IMR-90 (cell line): Measurements from ENCODE around the gene IKZF3. TPM values are rescaled to one million over a fixed set of nuclear protein-coding genes. Genes with fewer than 3 reads are reported as not detected.

Experiments
- ATAC-seq: fragments of 200-7000 bp; cut with Tn5 transposase; 2 replicates; pipeline ENCODE4 v1.9.1; 2020; ENCODE audit warnings: low read depth, mild to moderate bottlenecking, moderate library complexity
- BruUV-seq: library from RNA; stranded (reverse); fragments of 400-500 nt; replicated peaks from 2 replicates; lab custom pipeline; 2021; lab: Mats Ljungman, UMichigan
- CTCF ChIA-PET: fragments of 300-600 bp; formaldehyde crosslinking; extraction: SDS; loops from one replicate; lab custom pipeline; 2021; ENCODE audit warnings: antibody characterized with exemption; lab: Yijun Ruan, JAX
- POLR2A ChIA-PET: fragments of 300-600 bp; sonication (Branson Sonifier 250); formaldehyde crosslinking; loops from one replicate; lab custom pipeline; 2022; ENCODE audit warnings: antibody characterized with exemption; ENCODE audit not compliant: unreplicated experiment; lab: Charles Lee
- DNase-seq: peaks from one replicate; pipeline ENCODE4 v3.0.0; 2013
- H2AFZ ChIP-seq: replicated peaks from 2 replicates; pipeline ENCODE3; 2013; ENCODE audit warnings: low read length, mild to moderate bottlenecking; ENCODE audit not compliant: poor library complexity
- H2AK5ac ChIP-seq: 2 replicates; pipeline ENCODE4 v1.6.1; 2013; ENCODE audit warnings: low read depth, low read length, inconsistent platforms
- H2AK9ac ChIP-seq: replicated peaks from 2 replicates; pipeline ENCODE3; 2013; ENCODE audit warnings: mild to moderate bottlenecking, low read depth, low read length, moderate library complexity; ENCODE audit not compliant: poor library complexity
- H2BK120ac ChIP-seq: 2 replicates; pipeline ENCODE4 v1.6.1; 2013; ENCODE audit warnings: low read depth, low read length, inconsistent platforms
- H2BK15ac ChIP-seq: 3 replicates; pipeline ENCODE4 v1.6.1; 2013; ENCODE audit warnings: low read depth, low read length, inconsistent platforms
- H2BK20ac ChIP-seq: 2 replicates; pipeline ENCODE4 v1.6.1; 2013; ENCODE audit warnings: low read depth, mild to moderate bottlenecking, inconsistent platforms, low read length, moderate library complexity
- H2BK5ac ChIP-seq: 2 replicates; pipeline ENCODE4 v1.6.1; 2013; ENCODE audit warnings: mild to moderate bottlenecking, low read depth, low read length, inconsistent platforms; ENCODE audit not compliant: poor library complexity, severe bottlenecking
- H3K14ac ChIP-seq: replicated peaks from 2 replicates; pipeline ENCODE4 v1.6.1; 2013; ENCODE audit warnings: low read depth, low read length, inconsistent platforms
- H3K18ac ChIP-seq: 2 replicates; pipeline ENCODE4 v1.6.1; 2013; ENCODE audit warnings: low read depth, low read length, control low read depth
- H3K23ac ChIP-seq: 2 replicates; pipeline ENCODE4 v1.6.1; 2013; ENCODE audit warnings: low read depth, low read length, inconsistent platforms
- H3K27ac ChIP-seq: 2 replicates; pipeline ENCODE4 v1.5.1; 2013; ENCODE audit warnings: mild to moderate bottlenecking, control low read depth, low read length; ENCODE audit not compliant: insufficient read depth
- H3K27me3 ChIP-seq: 2 replicates; pipeline ENCODE4 v1.6.1; 2013; ENCODE audit warnings: low read length; ENCODE audit not compliant: control insufficient read depth, insufficient read depth
- H3K36me3 ChIP-seq: 2 replicates; pipeline ENCODE4 v1.6.1; 2013; ENCODE audit warnings: low read length, mixed read lengths; ENCODE audit not compliant: control insufficient read depth, insufficient read depth
- H3K4ac ChIP-seq: 2 replicates; pipeline ENCODE4 v1.6.1; 2013; ENCODE audit warnings: low read depth, low read length, inconsistent platforms
- H3K4me1 ChIP-seq: 2 replicates; pipeline ENCODE4 v1.6.1; 2013; ENCODE audit warnings: low read length, mixed read lengths; ENCODE audit not compliant: control insufficient read depth, insufficient read depth
- H3K4me2 ChIP-seq: 2 replicates; pipeline ENCODE4 v1.6.1; 2013; ENCODE audit warnings: low read depth, mild to moderate bottlenecking, control low read depth, low read length, moderate library complexity
- H3K4me3 ChIP-seq: 2 replicates; pipeline ENCODE4 v1.5.1; 2013; ENCODE audit warnings: low read depth, mild to moderate bottlenecking, control low read depth, low read length, moderate library complexity; ENCODE audit not compliant: insufficient read depth
- H3K56ac ChIP-seq: 2 replicates; pipeline ENCODE4 v1.6.1; 2013; ENCODE audit warnings: low read length, inconsistent platforms; ENCODE audit not compliant: insufficient read depth; ENCODE audit errors: extremely low read depth
- H3K79me1 ChIP-seq, 2 experiments: 2 replicates each; pipeline ENCODE4 v1.6.1; 2013; ENCODE audit warnings: low read length in 2 of 2, inconsistent platforms in 1 of 2, low read depth in 1 of 2
- H3K9ac ChIP-seq: 2 replicates; pipeline ENCODE4 v1.6.1; 2013; ENCODE audit warnings: low read depth, low read length, control low read depth
- H3K9me1 ChIP-seq: 2 replicates; pipeline ENCODE4 v1.6.1; 2013; ENCODE audit warnings: low read length, inconsistent platforms; ENCODE audit not compliant: insufficient read depth
- H3K9me3 ChIP-seq: 2 replicates; pipeline ENCODE4 v1.6.1; 2013; ENCODE audit warnings: low read length; ENCODE audit not compliant: control insufficient read depth, insufficient read depth
- H4K20me1 ChIP-seq: 2 replicates; pipeline ENCODE4 v1.6.1; 2013; ENCODE audit warnings: low read length, inconsistent platforms; ENCODE audit not compliant: insufficient read depth
- H4K5ac ChIP-seq: 2 replicates; pipeline ENCODE4 v1.6.1; 2013; ENCODE audit warnings: mild to moderate bottlenecking, low read depth, low read length, control low read depth
- H4K8ac ChIP-seq, 2 experiments: 2 replicates each; pipeline ENCODE4 v1.6.1; 2013; ENCODE audit warnings: low read depth in 2 of 2, low read length in 2 of 2, control low read depth in 1 of 2, inconsistent platforms in 1 of 2
- H4K91ac ChIP-seq: 2 replicates; pipeline ENCODE4 v1.6.1; 2013; ENCODE audit warnings: low read depth, low read length, inconsistent platforms; ENCODE audit not compliant: insufficient read depth
- BHLHE40 ChIP-seq: fragments of 150-350 bp; IDR thresholded peaks from 2 replicates; pipeline ENCODE4 v1.6.1; 2016; ENCODE audit warnings: mild to moderate bottlenecking, low read depth, low read length
- CHD1 ChIP-seq: IDR thresholded peaks from 2 replicates; pipeline ENCODE4 v1.6.1; 2012; ENCODE audit warnings: low read depth, low read length, improper control_type of control experiment
- CTCF ChIP-seq: conservative IDR thresholded peaks from 2 replicates; pipeline ENCODE4 v1.5.1; 2012; ENCODE audit warnings: mild to moderate bottlenecking, low read depth, low read length, improper control_type of control experiment
- FOS ChIP-seq: fragments of 150-350 bp; IDR thresholded peaks from 2 replicates; pipeline ENCODE4 v1.6.1; 2016; ENCODE audit warnings: low read depth, low read length
- MAFK ChIP-seq: IDR thresholded peaks from 2 replicates; pipeline ENCODE4 v1.6.1; 2012; ENCODE audit warnings: low read depth, low read length, improper control_type of control experiment
- MAZ ChIP-seq: IDR thresholded peaks from 2 replicates; pipeline ENCODE4 v1.6.1; 2012; ENCODE audit warnings: low read depth, mild to moderate bottlenecking, low read length, improper control_type of control experiment, moderate library complexity, borderline replicate concordance
- MXI1 ChIP-seq: IDR thresholded peaks from 2 replicates; pipeline ENCODE4 v1.6.1; 2012; ENCODE audit warnings: low read depth, mild to moderate bottlenecking, low read length, moderate library complexity, borderline replicate concordance
- NFE2L2 ChIP-seq: fragments of 150-350 bp; IDR thresholded peaks from 2 replicates; pipeline ENCODE4 v1.6.1; 2016; ENCODE audit warnings: low read depth, mild to moderate bottlenecking, low read length
- POLR2A ChIP-seq: IDR thresholded peaks from 2 replicates; pipeline ENCODE4 v1.6.1; 2012; ENCODE audit warnings: mild to moderate bottlenecking, low read depth, low read length
- RAD21 ChIP-seq: IDR thresholded peaks from 2 replicates; pipeline ENCODE4 v1.6.1; 2012; ENCODE audit warnings: low read length, improper control_type of control experiment
- RFX5 ChIP-seq: IDR thresholded peaks from 2 replicates; pipeline ENCODE4 v1.8.0; 2012; ENCODE audit warnings: low read depth, mild to moderate bottlenecking, low read length, moderate library complexity
- SMC3 ChIP-seq: fragments of 150-350 bp; IDR thresholded peaks from 2 replicates; pipeline ENCODE4 v1.6.1; 2016; ENCODE audit warnings: low read depth, mild to moderate bottlenecking, antibody characterized with exemption, low read length, moderate library complexity
- USF2 ChIP-seq: fragments of 150-350 bp; IDR thresholded peaks from 2 replicates; pipeline ENCODE4 v1.6.1; 2017; ENCODE audit warnings: mild to moderate bottlenecking, antibody characterized with exemption, low read length, low read depth
- WGBS, 2 experiments: methylation state at CpG; one replicate each; pipeline versions ENCODE4 v1.1.5 to v1.1.7; 2013; ENCODE audit warnings: missing lambda C conversion rate in 2 of 2; ENCODE audit not compliant: insufficient read length in 1 of 2; ENCODE audit errors: extremely low coverage in 2 of 2; 5-methylcytosine and 5-hydroxymethylcytosine counted together
- dilution Hi-C: fragments of 300-500 bp; cut with HindIII; formaldehyde crosslinking; loops from one replicate; pipeline ENCODE4 v1.14.3; 2018; ENCODE audit warnings: low sequenced_read_pairs; ENCODE audit not compliant: unreplicated experiment
- in situ Hi-C: fragments of 300-500 bp; cut with MboI; formaldehyde crosslinking; loops from 3 replicates; pipeline ENCODE4 v1.14.3; 2019; ENCODE audit warnings: low sequenced_read_pairs, inconsistent platforms, mixed read lengths
- intact Hi-C: fragments of 100-400 bp; cut with micrococcal nuclease; formaldehyde crosslinking; loops from 2 replicates; pipeline ENCODE4 v1.10.0; 2022
- polyA plus RNA-seq, 3 experiments: library from polyadenylated mRNA; depleted of rRNA; stranded (reverse); fragments of >200 nt; gene quantifications; 2 replicates each; pipeline ENCODE4 v1.2.3, GENCODE V29; 2012; ENCODE audit warnings: low replicate concordance in 1 of 3
- total RNA-seq: library from RNA; depleted of rRNA; stranded (reverse); fragments of >200 nt; gene quantifications from 2 replicates; pipeline ENCODE4 v1.2.3, GENCODE V29; 2012

The IKZF3 gene
- total and polyA plus RNA-seq, 2 of the 4 experiments (the other 2 are of a cell fraction), result not detected

GRCh38 chr17:39757931-39758873, 105.9 kb downstream of the IKZF3 start (continued):
- no peak for TF ChIP-seq FOS

GRCh38 chr17:39757176-39757662, 106.9 kb downstream of the IKZF3 start:
- no peak overlapping the region for H3K18ac ChIP-seq
- H2BK15ac ChIP-seq, result no peak overlapping the region
- H3K9me3 ChIP-seq, result no peaks in the 10 kb centered on the region
- no peak overlapping the region for H3K4ac ChIP-seq
- no peaks in the 10 kb centered on the region; the same call in 1 of the 2 replicates for H3K9me1 ChIP-seq
- H3K36me3 ChIP-seq, result no peaks in the 10 kb centered on the region
- H4K8ac ChIP-seq, result no peak overlapping the region
- no peak overlapping the region for H2BK20ac ChIP-seq
- intact Hi-C loops, result no loop called here
- POLR2A ChIA-PET, result no interaction called here
- H3K23ac ChIP-seq, result no peak overlapping the region
- DNase-seq, result no peak
- no peak overlapping the region for H2BK5ac ChIP-seq
- H4K91ac ChIP-seq, result no peak overlapping the region
- H3K14ac ChIP-seq, result no peak overlapping the region
- no peak overlapping the region for H4K5ac ChIP-seq
- WGBS, 2 experiments, result no CpG with 5 or more reads among the region's 4 CpGs
- no peak overlapping the region for H2AK5ac ChIP-seq
- no TSS peak for BruUV-seq
- CTCF ChIA-PET, result no interaction called here
- H3K4me2 ChIP-seq, result no peak overlapping the region
- H3K56ac ChIP-seq, result no peak overlapping the region
- no peak for ATAC-seq
- H3K4me3 ChIP-seq, result no peak overlapping the region
- H3K27ac ChIP-seq, result no peak overlapping the region
- H4K20me1 ChIP-seq, result no peaks in the 10 kb centered on the region
- H2AK9ac ChIP-seq, result no peak overlapping the region
- H3K4me1 ChIP-seq, result peaks cover 4% of the 10 kb centered on the region
- H3K27me3 ChIP-seq, result peaks cover 24% of the 10 kb centered on the region
- in situ Hi-C loops, result no loop called here
- no peak overlapping the region for H3K9ac ChIP-seq
- dilution Hi-C loops, result no loop called here
- H2BK120ac ChIP-seq, result no peak overlapping the region
- H2AFZ ChIP-seq, result no peak overlapping the region
- H3K79me1 ChIP-seq, result no peaks in the 10 kb centered on the region; a peak in 1 of 4 replicates
- TF ChIP-seq POLR2A (no peak), SMC3 (no peak), MAZ (no peak), USF2 (no peak), MAFK (no peak), NFE2L2 (no peak), CTCF (no peak), RAD21 (no peak), BHLHE40 (no peak), FOS (no peak), RFX5 (no peak), MXI1 (no peak), CHD1 (no peak)
